ENCODE data around the gene BANK1.

- TF ChIP-seq, protein P1, sequence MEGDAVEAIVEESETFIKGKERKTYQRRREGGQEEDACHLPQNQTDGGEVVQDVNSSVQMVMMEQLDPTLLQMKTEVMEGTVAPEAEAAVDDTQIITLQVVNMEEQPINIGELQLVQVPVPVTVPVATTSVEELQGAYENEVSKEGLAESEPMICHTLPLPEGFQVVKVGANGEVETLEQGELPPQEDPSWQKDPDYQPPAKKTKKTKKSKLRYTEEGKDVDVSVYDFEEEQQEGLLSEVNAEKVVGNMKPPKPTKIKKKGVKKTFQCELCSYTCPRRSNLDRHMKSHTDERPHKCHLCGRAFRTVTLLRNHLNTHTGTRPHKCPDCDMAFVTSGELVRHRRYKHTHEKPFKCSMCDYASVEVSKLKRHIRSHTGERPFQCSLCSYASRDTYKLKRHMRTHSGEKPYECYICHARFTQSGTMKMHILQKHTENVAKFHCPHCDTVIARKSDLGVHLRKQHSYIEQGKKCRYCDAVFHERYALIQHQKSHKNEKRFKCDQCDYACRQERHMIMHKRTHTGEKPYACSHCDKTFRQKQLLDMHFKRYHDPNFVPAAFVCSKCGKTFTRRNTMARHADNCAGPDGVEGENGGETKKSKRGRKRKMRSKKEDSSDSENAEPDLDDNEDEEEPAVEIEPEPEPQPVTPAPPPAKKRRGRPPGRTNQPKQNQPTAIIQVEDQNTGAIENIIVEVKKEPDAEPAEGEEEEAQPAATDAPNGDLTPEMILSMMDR (IDR thresholded peaks at IDR 0.05), result no peak
- TF ChIP-seq EZH2 (IDR thresholded peaks at IDR 0.05; ENCODE audit: borderline replicate concordance, insufficient read depth, low read depth, low read length, poor library complexity, severe bottlenecking), result no peak
These were observed 169.9 kb downstream of the BANK1 start for GRCh38 chr4:101960431-101960830.

Data from B cell (primary cell).